H1 (cell line): ENCODE data around the gene EIF3B. TPM values are rescaled to one million over a fixed set of nuclear protein-coding genes. Genes with fewer than 3 reads are reported as not detected.
A peak's percentile ranks its signal among the peaks of the same experiment; 100 is the strongest.
"Not testable (repeated sequence)": the region's sequence is repeated elsewhere in the genome, so short reads cannot be mapped to it uniquely, and the experiment has no call there.

ENCODE experiments used
- CTCF ChIA-PET: fragments of 300-600 bp; sonication (Branson Sonifier 250); formaldehyde crosslinking; loops from one replicate; lab custom pipeline; 2021; ENCODE audit not compliant: partially characterized antibody; lab: Charles Lee
- POLR2A ChIA-PET: fragments of 300-600 bp; sonication (Branson Sonifier 250); formaldehyde crosslinking; loops from one replicate; lab custom pipeline; 2021; ENCODE audit warnings: inconsistent platforms; ENCODE audit not compliant: partially characterized antibody; lab: Charles Lee
- DNase-seq, 2 experiments: peaks; one replicate each; pipeline versions ENCODE4 v3.0.0 to v3.0.0-alpha.2; 2010 to 2022; ENCODE audit warnings: low spot score in 2 of 2, low read depth in 1 of 2, mixed read lengths in 1 of 2
- FAIRE-seq: peaks from 2 replicates; lab custom pipeline; 2011; peaks lifted over from hg19 to GRCh38; lab: Jason Lieb, UNC
- H2AFZ ChIP-seq: 2 replicates; pipeline ENCODE4 v1.8.1; 2012; ENCODE audit warnings: low read length, inconsistent platforms
- H2AK5ac ChIP-seq: 2 replicates; pipeline ENCODE4 v1.6.1; 2013; ENCODE audit warnings: low read depth, low read length
- H2BK120ac ChIP-seq: replicated peaks from 2 replicates; pipeline ENCODE3; 2013; ENCODE audit warnings: low read depth, low read length, inconsistent platforms
- H2BK12ac ChIP-seq: 2 replicates; pipeline ENCODE4 v1.6.1; 2013; ENCODE audit warnings: low read depth, low read length
- H2BK15ac ChIP-seq: 2 replicates; pipeline ENCODE4 v1.6.1; 2013; ENCODE audit warnings: low read length
- H2BK20ac ChIP-seq: 2 replicates; pipeline ENCODE4 v1.6.1; 2013; ENCODE audit warnings: low read length
- H2BK5ac ChIP-seq: 2 replicates; pipeline ENCODE4 v1.6.1; 2013; ENCODE audit warnings: low read depth, low read length
- H3K14ac ChIP-seq: 2 replicates; pipeline ENCODE4 v1.6.1; 2013; ENCODE audit warnings: inconsistent platforms; ENCODE audit not compliant: insufficient read length
- H3K18ac ChIP-seq: 2 replicates; pipeline ENCODE4 v1.6.1; 2013; ENCODE audit warnings: low read length; ENCODE audit errors: extremely low read depth
- H3K23ac ChIP-seq: 2 replicates; pipeline ENCODE4 v1.6.1; 2013; ENCODE audit warnings: inconsistent platforms; ENCODE audit not compliant: insufficient read length
- H3K23me2 ChIP-seq: 2 replicates; pipeline ENCODE4 v1.6.1; 2013; ENCODE audit warnings: low read depth, low read length
- H3K27ac ChIP-seq: 2 replicates; pipeline ENCODE4 v1.6.1; 2011; ENCODE audit warnings: low read depth, low read length, inconsistent platforms
- H3K27me3 ChIP-seq, 4 experiments: replicated peaks in 1 of 4; 1 replicate in 1 of 4; 2 replicates in 3 of 4; pipeline versions ENCODE4 v1.6.1 to v1.8.1; 2011 to 2013; ENCODE audit warnings: low read length in 3 of 4, mild to moderate bottlenecking in 3 of 4, inconsistent platforms in 2 of 4, mixed read lengths in 2 of 4, moderate library complexity in 1 of 4; ENCODE audit not compliant: control insufficient read depth in 3 of 4, insufficient read depth in 3 of 4; ENCODE audit errors: extremely low read depth in 1 of 4
- H3K36me3 ChIP-seq, 4 experiments: 2 replicates each; pipeline versions ENCODE4 v1.6.1 to v1.8.1; 2011 to 2013; ENCODE audit warnings: mild to moderate bottlenecking in 4 of 4, low read length in 3 of 4, moderate library complexity in 2 of 4, control low read depth in 1 of 4, inconsistent platforms in 1 of 4; ENCODE audit not compliant: insufficient read depth in 4 of 4, control insufficient read depth in 2 of 4
- H3K4ac ChIP-seq: replicated peaks from 2 replicates; pipeline ENCODE3; 2013; ENCODE audit warnings: low read length, low read depth, mixed read lengths, inconsistent platforms; ENCODE audit not compliant: insufficient read length
- H3K4me1 ChIP-seq, 4 experiments: replicated peaks in 1 of 4; 1 replicate in 1 of 4; 2 replicates in 3 of 4; pipeline versions ENCODE4 v1.6.1 to v1.8.1; 2011 to 2013; ENCODE audit warnings: low read length in 3 of 4, inconsistent platforms in 2 of 4, mixed read lengths in 1 of 4; ENCODE audit not compliant: insufficient read depth in 4 of 4, control insufficient read depth in 3 of 4
- H3K4me2 ChIP-seq, 2 experiments: 2 replicates each; pipeline versions ENCODE4 v1.6.1 to v1.8.1; 2011 to 2013; ENCODE audit warnings: low read depth in 2 of 2, low read length in 2 of 2, control low read depth in 1 of 2, inconsistent platforms in 1 of 2, mild to moderate bottlenecking in 1 of 2; ENCODE audit not compliant: insufficient read depth in 1 of 2
- H3K4me3 ChIP-seq, 4 experiments: fragments of 200-600, 300-600 bp in 1 of 4; sonication (generic), shearing (Covaris generic), sonication (Bioruptor Twin) in 1 of 4; 2 replicates each; pipeline versions ENCODE4 v1.5.1 to v1.8.1; 2011 to 2016; ENCODE audit warnings: low read length in 4 of 4, low read depth in 3 of 4, control low read depth in 2 of 4, inconsistent platforms in 2 of 4, mild to moderate bottlenecking in 2 of 4, mixed read lengths in 1 of 4, moderate library complexity in 1 of 4; ENCODE audit not compliant: insufficient read depth in 2 of 4; ENCODE audit errors: extremely low read depth in 1 of 4
- H3K56ac ChIP-seq: replicated peaks from 2 replicates; pipeline ENCODE3; 2013; ENCODE audit warnings: low read depth, mild to moderate bottlenecking, mixed read lengths, low read length, inconsistent platforms; ENCODE audit not compliant: insufficient read length
- H3K79me1 ChIP-seq: 2 replicates; pipeline ENCODE4 v1.6.1; 2013; ENCODE audit warnings: low read depth, low read length, control low read depth
- H3K79me2 ChIP-seq, 2 experiments: 2 replicates each; pipeline versions ENCODE4 v1.6.1 to v1.8.1; 2012 to 2013; ENCODE audit warnings: low read length in 2 of 2, mild to moderate bottlenecking in 2 of 2, inconsistent platforms in 1 of 2; ENCODE audit not compliant: insufficient read depth in 2 of 2, control insufficient read depth in 1 of 2
- H3K9ac ChIP-seq, 4 experiments: replicated peaks in 1 of 4; 1 replicate in 1 of 4; 2 replicates in 3 of 4; pipeline versions ENCODE4 v1.6.1 to v1.8.1; 2011 to 2013; ENCODE audit warnings: low read depth in 3 of 4, low read length in 3 of 4, control low read depth in 2 of 4, mild to moderate bottlenecking in 2 of 4, moderate library complexity in 2 of 4, inconsistent platforms in 1 of 4; ENCODE audit errors: extremely low read depth in 1 of 4
- H3K9me3 ChIP-seq, 2 experiments: 2 replicates each; pipeline versions ENCODE4 v1.6.1 to v1.8.1; 2012 to 2013; ENCODE audit warnings: mild to moderate bottlenecking in 2 of 2, moderate library complexity in 2 of 2, control low read depth in 1 of 2, inconsistent platforms in 1 of 2, low read depth in 1 of 2, low read length in 1 of 2, mixed read lengths in 1 of 2; ENCODE audit not compliant: insufficient read depth in 2 of 2
- H4K20me1 ChIP-seq, 2 experiments: replicated peaks in 1 of 2; 2 replicates each; pipeline versions ENCODE3 to v1.8.1; 2011 to 2013; ENCODE audit warnings: inconsistent platforms in 2 of 2, low read length in 2 of 2, mild to moderate bottlenecking in 1 of 2; ENCODE audit not compliant: insufficient read depth in 2 of 2, control insufficient read depth in 1 of 2
- H4K5ac ChIP-seq: 2 replicates; pipeline ENCODE4 v1.6.1; 2013; ENCODE audit warnings: low read length, low read depth, mixed read lengths, inconsistent platforms; ENCODE audit not compliant: insufficient read length
- H4K8ac ChIP-seq: 2 replicates; pipeline ENCODE4 v1.8.0; 2013; ENCODE audit warnings: mild to moderate bottlenecking, moderate library complexity, low read length, inconsistent platforms; ENCODE audit not compliant: insufficient read depth; ENCODE audit errors: extremely low read depth
- H4K91ac ChIP-seq: replicated peaks from 2 replicates; pipeline ENCODE3; 2013; ENCODE audit warnings: low read length, mixed read lengths, inconsistent platforms; ENCODE audit not compliant: insufficient read length
- WGBS, 2 experiments: shearing (Covaris generic) in 1 of 2; methylation state at CpG; one replicate each; pipeline versions ENCODE4 v1.1.6 to v1.1.7; 2013 to 2015; ENCODE audit warnings: low lambda C conversion rate in 2 of 2, mixed read lengths in 2 of 2, inconsistent platforms in 1 of 2, low coverage in 1 of 2, missing lambda C conversion rate in 1 of 2; ENCODE audit not compliant: insufficient replicate concordance in 2 of 2, insufficient coverage in 1 of 2, insufficient read length in 1 of 2; ENCODE audit errors: extremely low coverage in 1 of 2, missing lambda C conversion rate in 1 of 2; 5-methylcytosine and 5-hydroxymethylcytosine counted together
- polyA plus RNA-seq, 7 experiments: library from polyadenylated mRNA; depleted of rRNA in 3 of 7; stranded (reverse) in 5 of 7; unstranded in 2 of 7; fragments of >200 nt in 5 of 7; fragments of 200-250 nt in 2 of 7; gene quantifications; 1 replicate in 5 of 7; 2 replicates in 1 of 7; 4 replicates in 1 of 7; pipeline versions ENCODE4 v1.2.1 to v1.2.3, GENCODE V29; 2011 to 2013; ENCODE audit warnings: missing spikeins in 2 of 7, mixed read lengths in 2 of 7
- total RNA-seq: library from RNA; stranded (reverse); fragmentation: NEBNext Ultra II Directional; extraction: Animal tissue kit (Norgen Biotek cat#: 25700); gene quantifications from 2 replicates; pipeline ENCODE4 v1.2.1, GENCODE V29; 2021

EIF3B gene
- total and polyA plus RNA-seq, 2 of the 8 experiments (the other 6 are each of a cell fraction or from before 2014, with no cell fraction given), result 167 to 316 TPM

DNA sequence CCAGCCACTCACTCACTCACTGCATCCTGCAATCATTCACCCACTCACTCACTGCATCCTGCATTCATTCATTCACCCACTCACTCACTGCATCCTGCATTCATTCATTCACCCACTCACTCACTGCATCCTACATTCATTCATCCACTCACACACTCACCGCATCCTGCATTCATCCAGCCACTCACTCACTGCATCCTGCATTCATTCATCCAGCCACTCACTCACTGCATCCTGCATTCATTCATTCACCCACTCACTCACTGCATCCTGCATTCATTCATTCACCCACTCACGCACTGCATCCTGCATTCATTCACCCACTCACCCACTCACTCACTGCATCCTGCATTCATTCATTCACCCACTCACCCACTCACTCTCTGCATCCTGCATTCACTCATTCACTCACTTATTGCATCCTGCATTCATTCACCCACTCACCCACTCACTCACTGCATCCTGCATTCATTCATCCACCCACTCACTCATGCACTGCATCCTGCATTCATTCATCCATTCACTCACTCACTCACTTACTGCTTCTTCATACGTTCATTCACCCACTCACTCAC lies 39.6 kb upstream of the EIF3B start:
- H3K23me2 ChIP-seq, H4K5ac ChIP-seq, H3K18ac ChIP-seq, H4K91ac ChIP-seq, DNase-seq, H3K23ac ChIP-seq, H2BK20ac ChIP-seq, H3K9ac ChIP-seq, H3K56ac ChIP-seq, H3K27ac ChIP-seq, POLR2A ChIA-PET, H4K8ac ChIP-seq, H3K36me3 ChIP-seq, FAIRE-seq, H3K4me1 ChIP-seq, CTCF ChIA-PET, H3K27me3 ChIP-seq, H3K9me3 ChIP-seq, H3K79me1 ChIP-seq, H3K14ac ChIP-seq, H4K20me1 ChIP-seq, H2BK120ac ChIP-seq: not testable (repeated sequence)
- H3K4ac ChIP-seq, result peak overlapping the region; percentile 97
- H2AK5ac ChIP-seq, result 0 out of 2 replicates have a peak overlapping the region, but pooled peaks have one; percentile 34
- H2BK5ac ChIP-seq, result peak overlapping the region; percentile 62
- peak overlapping the region; percentile 60; the same call in 1 of the 2 replicates for H2BK12ac ChIP-seq
- H2BK15ac ChIP-seq, result peak overlapping the region; percentile 75; the same call in 1 of the 2 replicates
- peaks cover 0 to 26% of the 10 kb centered on the region in 2 experiments; a peak in 2 of 4 replicates for H3K79me2 ChIP-seq
- WGBS, 2 experiments, result 82 to 100% methylated on average over 1 to 3 of the region's 3 CpGs
- peak overlapping the region in 3 of 4 experiments; percentile 4 to 77 (median 71); a peak in 4 of 8 replicates for H3K4me3 ChIP-seq
- H3K4me2 ChIP-seq, result peak overlapping the region; percentile 63 to 73
- H2AFZ ChIP-seq, result peak overlapping the region; percentile 79; the same call in 1 of the 2 replicates
